Fibroblast of skin of abdomen (primary cell): ENCODE data around the gene ABR.
"Not testable (repeated sequence)": the region's sequence is repeated elsewhere in the genome, so short reads cannot be mapped to it uniquely, and the experiment has no call there.

ENCODE experiments used
- DNase-seq: peaks from one replicate; pipeline ENCODE4 v3.0.0-alpha.2; 2013

Gene ABR

GRCh38 chr17:1005361-1005946 is 174.3 kb downstream of the ABR start:
- peak; percentile 48 for DNase-seq

- no peak for DNase-seq
Observed at GRCh38 chr17:1004769-1005295, 174.9 kb downstream of the ABR start.

GRCh38 chr17:1003972-1004768 is 175.6 kb downstream of the ABR start:
- no peak for DNase-seq

- no peak for DNase-seq
Observed at GRCh38 chr17:1003633-1003971, 176.2 kb downstream of the ABR start.

GRCh38 chr17:1002771-1003555 is 176.8 kb downstream of the ABR start:
- DNase-seq, result peak; percentile 74

- peak; percentile 18 for DNase-seq
Observed at GRCh38 chr17:1002412-1002753, 177.4 kb downstream of the ABR start.

- peak; percentile 73 for DNase-seq
Observed at GRCh38 chr17:1001640-1002411, 178.0 kb downstream of the ABR start.

- DNase-seq, result peak; percentile 74
Observed at GRCh38 chr17:1000597-1001461, 179.0 kb downstream of the ABR start.

- DNase-seq, result no peak
Observed at GRCh38 chr17:998111-998510, 181.7 kb downstream of the ABR start.

- DNase-seq, result peak; percentile 98
Observed at GRCh38 chr17:996554-997344, 183.0 kb downstream of the ABR start, which contains the start of gene TIMM22. TSS of gene TIMM22 (plus strand) at chr17:997129. CDS start at chr17:997143, 14 bp downstream.

GRCh38 chr17:995324-995723 is 184.5 kb downstream of the ABR start:
- DNase-seq, result not testable (repeated sequence)

GRCh38 chr17:992933-993332 is 186.8 kb downstream of the ABR start:
- no peak for DNase-seq

- DNase-seq, result no peak
Observed at GRCh38 chr17:988561-988960, 191.2 kb downstream of the ABR start.

GRCh38 chr17:987931-988330 is 191.8 kb downstream of the ABR start:
- no peak for DNase-seq

GRCh38 chr17:986322-986929 is 193.4 kb downstream of the ABR start:
- DNase-seq, result no peak

- peak; percentile 38 for DNase-seq
Observed at GRCh38 chr17:983921-984320, 195.9 kb downstream of the ABR start.

GRCh38 chr17:981292-981658 is 198.5 kb downstream of the ABR start:
- DNase-seq, result no peak

- peak; percentile 85 for DNase-seq
Observed at GRCh38 chr17:980406-981291, 199.1 kb downstream of the ABR start.
